CD4-positive, alpha-beta T cell treated with Interleukin-12 subunit alpha and Interleukin-12 subunit beta, for 1 hour (primary cell): ENCODE results near the gene CAPN12.
"Not testable (repeated sequence)": the region's sequence is repeated elsewhere in the genome, so short reads cannot be mapped to it uniquely, and the experiment has no call there.

ENCODE experiments used
- DNase-seq: peaks from one replicate; pipeline ENCODE4 v3.0.0-alpha.2; 2020

Gene CAPN12

GRCh38 chr19:38744298-38744681 lies at the start of gene CAPN12:
Gene CAPN12 (minus strand): TSS chr19:38744474. CDS start chr19:38744165, 309 bp downstream.
- DNase-seq: no peak

- no peak for DNase-seq
These were observed 49.4 kb upstream of the CAPN12 start for GRCh38 chr19:38793671-38794070.

- no peak for DNase-seq
These were observed 48.9 kb upstream of the CAPN12 start for GRCh38 chr19:38793177-38793576.

GRCh38 chr19:38792250-38793111 lies 48.2 kb upstream of the CAPN12 start:
- DNase-seq: peak; percentile 40

GRCh38 chr19:38791451-38792064 lies 47.3 kb upstream of the CAPN12 start:
- DNase-seq: not testable (repeated sequence)

GRCh38 chr19:38790507-38791403 lies 46.5 kb upstream of the CAPN12 start:
- DNase-seq: not testable (repeated sequence)

GRCh38 chr19:38788478-38789243 lies 44.4 kb upstream of the CAPN12 start, which contains the start of gene LGALS7B:
Gene LGALS7B (plus strand): TSS chr19:38789200. CDS start chr19:38789227, 27 bp downstream.
- no peak for DNase-seq

GRCh38 chr19:38786572-38787265 lies 42.4 kb upstream of the CAPN12 start:
- no peak for DNase-seq

- DNase-seq: not testable (repeated sequence)
These were observed 41.8 kb upstream of the CAPN12 start for GRCh38 chr19:38786061-38786460.

GRCh38 chr19:38785187-38785699 lies 41.0 kb upstream of the CAPN12 start:
- no peak for DNase-seq

- DNase-seq: no peak
These were observed 40.0 kb upstream of the CAPN12 start for GRCh38 chr19:38784224-38784623.

- not testable (repeated sequence) for DNase-seq
These were observed 37.9 kb upstream of the CAPN12 start for GRCh38 chr19:38782212-38782611.

- DNase-seq: no peak
These were observed 36.8 kb upstream of the CAPN12 start for GRCh38 chr19:38781058-38781457.

- no peak for DNase-seq
These were observed 36.2 kb upstream of the CAPN12 start for GRCh38 chr19:38780443-38780842.

GRCh38 chr19:38778733-38779132 lies 34.5 kb upstream of the CAPN12 start:
- DNase-seq: no peak

- DNase-seq: no peak
These were observed 30.1 kb upstream of the CAPN12 start for GRCh38 chr19:38774181-38774950.

- DNase-seq: no peak
These were observed 29.3 kb upstream of the CAPN12 start, which contains the start of gene LGALS7 for GRCh38 chr19:38773469-38774177. Gene LGALS7 (minus strand): TSS chr19:38773517. CDS start chr19:38773492, 25 bp downstream.

- DNase-seq: not testable (repeated sequence)
These were observed 27.3 kb upstream of the CAPN12 start for GRCh38 chr19:38771569-38771968.

- not testable (repeated sequence) for DNase-seq
These were observed 26.6 kb upstream of the CAPN12 start for GRCh38 chr19:38770949-38771275.
